Suppressor macrophage (primary cell): ENCODE measurements around the gene HNRNPA1L2.
"Not testable (repeated sequence)": the region's sequence is repeated elsewhere in the genome, so short reads cannot be mapped to it uniquely, and the experiment has no call there.

Experiments
- DNase-seq, 4 experiments: peaks; one replicate each; pipeline ENCODE4 v3.0.0-alpha.2; 2020 to 2022
- total RNA-seq, 17 experiments: gene quantifications; one replicate each; lab custom pipeline; 2026; ENCODE audit warnings: mixed read lengths in 6 of 17, inconsistent platforms in 3 of 17; lab: John Stamatoyannopoulos, UW

HNRNPA1L2 gene
- 0 reads per million in 17 experiments for total RNA-seq

DNA sequence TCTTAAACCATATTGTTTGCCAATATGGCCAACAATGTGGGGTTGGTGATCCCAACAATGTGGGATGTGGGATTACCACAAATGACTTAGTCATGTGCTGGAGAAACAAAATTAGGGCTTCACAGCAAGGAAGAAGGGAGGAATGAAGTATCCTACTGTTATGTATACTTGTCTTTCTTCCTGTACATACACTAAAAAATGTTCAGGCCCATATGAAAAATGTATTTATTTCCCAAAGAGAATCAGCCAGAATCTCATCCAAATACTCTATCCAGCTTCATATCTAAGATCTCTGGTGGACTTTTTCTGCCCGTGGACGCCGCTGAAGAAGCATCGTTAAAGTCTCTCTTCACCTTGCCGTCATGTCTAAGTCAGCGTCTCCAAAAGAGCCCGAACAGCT, at the start of gene HNRNPA1L2:
Gene HNRNPA1L2, plus strand, starts transcription at position 301 of the 400 bp plus-strand sequence. Its CDS starts 62 bp downstream, at position 363.
- no peak for DNase-seq

DNA sequence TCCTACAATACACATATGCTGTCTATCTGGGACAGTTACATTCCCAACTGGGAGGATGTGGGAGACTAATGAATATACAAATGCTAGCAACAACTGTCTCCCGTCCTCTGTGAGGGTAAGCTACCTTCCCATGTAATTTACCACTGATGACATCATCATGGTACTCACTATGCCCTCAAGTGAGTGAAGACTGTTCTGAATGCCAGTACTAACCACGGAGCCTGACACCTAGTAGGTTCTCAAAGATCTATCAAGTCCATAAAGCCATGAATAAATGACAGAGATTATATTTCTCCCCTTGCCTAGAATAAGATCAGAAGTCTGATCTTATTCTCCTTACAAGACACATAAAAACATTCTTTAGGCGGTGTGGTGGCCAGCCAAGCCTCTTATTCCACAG, 49.1 kb upstream of the HNRNPA1L2 start:
- not testable (repeated sequence) for DNase-seq

DNA sequence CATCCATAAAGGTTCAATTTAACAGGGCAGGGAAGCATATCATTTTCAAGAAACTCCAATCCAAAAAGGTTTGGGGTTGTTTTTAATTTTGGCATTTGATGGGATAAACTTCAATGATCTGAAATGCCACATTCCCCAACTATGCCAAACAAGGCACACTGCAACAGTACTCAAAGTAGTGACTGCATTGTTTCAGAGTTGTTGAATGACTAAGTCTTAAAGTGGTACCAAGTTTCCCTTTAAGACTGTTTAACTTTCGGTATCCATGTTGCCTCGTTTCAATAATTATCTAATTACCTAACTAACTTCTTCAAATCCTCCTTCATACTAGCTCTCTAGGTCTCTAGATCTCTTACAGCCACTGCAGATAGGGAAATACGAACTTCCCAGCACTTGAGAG, 48.4 kb upstream of the HNRNPA1L2 start:
- DNase-seq: not testable (repeated sequence)

DNA sequence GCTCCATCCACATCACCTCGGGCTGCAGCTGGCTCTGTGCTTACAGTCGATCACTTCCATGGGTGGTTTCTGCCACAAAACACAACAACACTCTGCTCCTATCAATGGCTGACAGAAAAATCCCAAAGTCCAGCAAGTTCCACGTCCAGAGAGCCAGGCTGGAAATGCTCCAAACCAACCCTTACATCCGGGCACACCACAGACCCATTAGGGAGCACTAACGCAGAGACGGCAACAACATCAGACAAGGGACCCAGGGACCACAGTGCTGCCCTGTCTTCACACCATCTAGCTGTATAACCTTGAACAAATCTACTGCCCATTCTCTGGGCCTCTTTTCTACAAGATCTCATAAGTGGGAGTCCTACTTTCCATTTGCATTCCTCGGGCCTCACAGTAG, 47.9 kb upstream of the HNRNPA1L2 start:
- not testable (repeated sequence) for DNase-seq

DNA sequence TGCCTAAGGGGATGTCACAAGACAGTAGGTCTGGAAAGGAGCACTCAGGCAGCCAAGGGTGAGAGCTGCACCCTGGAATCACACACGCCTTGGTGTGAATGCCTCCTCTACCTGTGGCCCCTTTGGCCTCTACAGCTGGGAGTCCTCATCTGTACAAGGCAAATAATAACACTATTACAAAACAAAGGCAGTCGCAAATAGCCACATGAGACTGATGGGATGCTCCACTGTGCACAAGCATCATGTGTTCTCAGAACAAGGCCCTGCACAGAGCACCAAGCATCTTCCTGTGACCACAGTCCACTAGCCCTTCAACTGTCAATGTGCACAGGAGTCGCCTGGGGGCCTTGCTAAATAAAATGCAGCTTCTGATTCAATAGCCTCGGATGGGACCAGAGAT, 44.6 kb upstream of the HNRNPA1L2 start:
- DNase-seq: no peak

DNA sequence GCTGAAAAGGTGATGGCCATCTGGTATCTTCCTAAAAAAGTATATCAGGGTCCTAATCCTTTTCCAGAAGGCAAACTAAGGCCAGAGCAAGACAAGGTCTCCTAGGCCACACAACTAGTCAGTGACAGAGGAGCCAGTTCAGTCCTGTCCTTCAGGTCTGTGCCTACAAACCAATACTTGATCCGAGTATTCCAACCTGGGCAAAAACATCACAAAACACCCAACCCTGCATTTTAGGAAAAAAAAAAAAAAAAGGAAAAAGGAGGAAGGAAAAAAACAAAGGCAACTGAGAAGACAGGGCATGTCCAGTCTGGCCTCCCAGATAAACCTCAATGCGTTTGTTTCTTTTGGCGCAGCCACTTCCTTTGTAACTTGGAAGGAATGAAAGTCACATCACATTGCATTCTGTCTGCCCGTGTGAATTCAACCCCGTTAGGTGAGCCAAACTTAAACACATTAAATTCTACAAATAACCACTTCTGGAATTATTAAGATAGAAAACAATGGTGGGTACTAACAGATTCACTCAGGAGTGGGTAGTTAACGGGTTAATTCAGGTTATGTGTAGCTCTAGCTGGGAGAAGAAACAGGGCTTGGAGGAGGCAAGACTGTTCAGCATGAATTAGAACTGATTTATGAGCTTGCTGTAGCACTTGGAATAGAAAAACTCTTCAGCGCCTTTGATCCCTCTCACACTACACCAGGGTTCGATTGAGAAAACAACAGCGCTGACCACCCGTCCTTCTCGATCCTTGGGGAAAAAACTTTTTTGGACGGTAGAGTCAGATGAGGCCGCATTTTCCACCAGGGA, 43.0 kb upstream of the HNRNPA1L2 start:
- no peak for DNase-seq

DNA sequence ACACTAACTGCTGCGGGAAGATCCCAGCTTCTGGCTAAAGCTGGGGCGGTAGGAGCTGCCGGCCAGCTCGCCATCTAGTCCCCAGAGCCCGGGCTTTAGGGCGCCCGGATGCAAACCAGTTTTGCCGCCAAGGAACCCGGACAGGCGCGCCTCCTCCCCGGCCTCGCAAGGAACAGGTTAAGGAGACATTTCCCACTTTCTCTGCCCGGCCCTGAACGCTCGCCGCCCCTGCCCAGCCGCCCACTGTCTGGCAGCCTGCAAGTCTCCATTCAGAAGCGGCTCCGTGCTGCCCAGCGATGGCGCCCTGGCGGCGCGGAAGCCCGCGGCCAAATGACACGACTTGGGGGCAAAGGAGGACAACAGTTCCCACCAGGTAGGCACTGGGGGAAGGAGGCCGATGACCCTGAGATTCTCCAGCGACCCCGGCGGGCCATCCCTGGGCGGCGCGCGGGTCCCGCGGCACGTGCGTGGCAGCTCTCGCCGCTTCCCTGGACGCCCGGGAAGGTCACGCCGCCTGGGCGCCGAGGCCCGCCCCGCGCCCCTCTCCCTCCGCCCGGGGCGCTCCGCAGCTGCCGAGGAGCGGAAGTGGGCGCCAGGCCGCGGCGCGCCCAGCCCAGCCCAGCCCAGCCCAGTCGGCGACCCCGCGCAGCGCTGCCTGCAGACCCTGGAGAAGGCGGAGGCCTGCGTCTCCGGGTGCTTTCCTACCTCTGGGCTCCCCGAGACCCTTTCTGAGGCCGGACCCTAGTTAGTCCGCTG, 42.2 kb upstream of the HNRNPA1L2 start:
- DNase-seq: peak; percentile 10 to 61 (median 20)

DNA sequence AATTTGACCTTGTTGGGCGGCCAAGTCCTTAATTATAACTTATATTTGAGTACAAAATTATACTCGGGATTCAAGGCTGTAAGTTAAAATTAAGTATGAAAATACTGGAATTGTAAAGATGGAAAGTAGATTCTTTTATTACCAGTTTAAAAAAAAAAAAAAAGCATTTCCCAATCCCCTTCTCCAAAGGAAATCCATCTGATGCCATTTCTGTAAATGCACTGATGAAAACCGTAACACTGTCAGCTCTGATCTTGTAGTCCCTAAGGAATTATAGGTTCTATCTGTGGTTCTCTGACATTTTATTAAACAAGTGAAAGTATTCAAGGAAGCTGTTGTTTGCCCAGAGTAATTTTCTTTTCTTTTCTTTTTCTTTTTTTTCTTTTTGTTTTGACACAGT, 41.6 kb upstream of the HNRNPA1L2 start:
- DNase-seq: no peak

DNA sequence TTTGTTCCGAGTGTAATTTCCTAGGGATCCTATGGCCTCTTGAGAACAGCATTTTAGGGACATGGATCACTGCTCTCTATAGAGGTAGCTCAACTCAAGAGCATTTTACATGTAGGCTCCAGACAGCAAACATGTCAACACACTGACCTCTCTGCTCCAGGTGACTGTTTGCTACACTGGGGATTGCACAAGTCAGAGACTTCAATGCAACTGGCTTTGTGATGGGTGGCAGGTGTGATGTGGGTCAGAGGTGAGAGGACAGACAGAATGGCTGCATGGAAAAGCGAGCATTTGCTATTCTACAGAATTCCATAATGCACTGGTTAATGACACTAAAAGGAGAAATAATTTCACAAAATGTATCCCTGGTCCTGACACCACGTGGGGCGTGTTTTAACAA, 38.9 kb upstream of the HNRNPA1L2 start:
- DNase-seq: not testable (repeated sequence)

DNA sequence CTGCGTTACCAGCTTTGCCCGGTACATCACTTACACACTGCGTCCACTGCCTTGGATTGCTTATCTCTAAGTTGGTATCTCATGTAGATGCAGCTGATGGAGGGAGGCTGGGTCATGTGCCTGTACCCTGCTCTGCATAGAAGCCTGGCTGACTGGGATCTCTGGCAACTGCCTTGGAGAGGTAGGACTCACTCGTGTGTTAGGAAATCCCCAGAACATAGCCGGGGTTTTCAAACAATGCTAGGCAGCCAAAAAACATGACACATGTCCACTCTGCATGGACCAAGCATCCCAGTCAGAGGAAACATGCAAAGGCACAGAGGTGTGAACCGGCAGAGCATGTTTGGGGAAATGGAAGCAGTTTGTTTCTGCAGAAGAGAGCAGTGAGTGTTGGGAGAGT, 36.1 kb upstream of the HNRNPA1L2 start:
- not testable (repeated sequence) for DNase-seq

DNA sequence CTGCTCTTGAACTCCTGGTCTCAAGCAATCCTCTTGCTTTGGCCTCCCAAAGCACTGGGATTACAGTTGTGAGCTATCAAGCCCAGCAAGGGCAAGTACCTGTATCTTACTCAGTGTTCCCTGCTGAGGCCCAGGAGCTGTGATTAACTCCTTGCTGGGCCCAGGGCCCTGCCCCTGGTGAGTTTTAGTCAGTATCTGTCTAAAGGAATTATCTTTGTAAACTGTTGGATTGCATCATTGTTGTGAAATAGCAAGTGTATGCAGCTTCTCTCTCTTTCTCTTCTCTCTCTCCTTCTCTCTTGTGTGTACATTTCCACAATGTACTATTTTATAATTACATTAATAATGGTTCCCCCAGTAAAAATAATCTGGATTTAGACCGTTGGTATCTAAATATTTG, 35.4 kb upstream of the HNRNPA1L2 start:
- DNase-seq: not testable (repeated sequence)

DNA sequence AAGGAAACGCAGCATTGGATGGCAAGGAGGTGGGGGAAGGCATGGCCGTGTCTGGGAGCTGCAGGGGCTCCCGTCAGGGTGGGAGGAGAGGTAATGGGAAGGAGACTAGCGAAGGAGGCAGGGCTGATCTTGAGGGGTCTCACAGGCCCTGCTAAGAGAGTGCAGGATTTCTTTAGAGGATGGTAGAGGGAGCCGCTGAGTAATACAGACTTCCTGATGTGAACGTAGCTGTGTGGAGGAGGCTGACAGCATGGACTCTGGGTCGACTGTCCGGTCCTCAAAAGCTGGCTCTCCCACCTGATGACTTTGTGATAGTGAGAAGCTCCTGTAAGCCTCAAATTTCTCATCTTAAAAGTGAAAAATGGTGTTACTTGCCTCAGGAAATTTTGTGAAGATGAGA, 34.0 kb upstream of the HNRNPA1L2 start:
- DNase-seq: not testable (repeated sequence)

DNA sequence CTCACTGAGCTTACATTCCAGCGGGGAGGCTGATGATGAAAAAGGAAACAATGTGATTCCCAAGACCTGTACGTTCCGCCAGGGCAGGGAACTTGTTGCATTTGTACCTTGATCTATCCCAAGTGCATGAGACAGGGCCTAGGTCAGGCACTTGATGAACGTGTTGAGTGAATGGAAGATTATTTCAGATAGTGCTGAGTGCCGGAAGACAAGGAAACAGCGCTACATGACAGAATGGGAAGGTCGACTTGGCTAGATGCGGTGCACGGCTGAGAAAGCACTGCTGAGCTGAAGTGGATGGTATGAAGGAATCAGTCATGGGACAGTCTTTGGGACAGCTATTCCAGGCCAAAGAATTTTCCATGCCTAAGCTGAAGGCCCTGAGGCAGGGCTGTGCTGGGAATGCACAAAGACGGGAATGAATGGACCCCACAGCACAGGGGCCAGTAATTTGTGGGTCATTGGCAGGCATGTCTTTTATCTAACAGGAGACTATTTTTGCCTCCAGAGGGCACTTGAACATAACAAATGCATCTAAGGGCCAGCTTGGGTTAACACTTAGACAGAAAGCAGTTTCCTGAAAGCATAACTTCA, 33.1 kb upstream of the HNRNPA1L2 start:
- peak; percentile 42 to 65 (median 52) for DNase-seq

DNA sequence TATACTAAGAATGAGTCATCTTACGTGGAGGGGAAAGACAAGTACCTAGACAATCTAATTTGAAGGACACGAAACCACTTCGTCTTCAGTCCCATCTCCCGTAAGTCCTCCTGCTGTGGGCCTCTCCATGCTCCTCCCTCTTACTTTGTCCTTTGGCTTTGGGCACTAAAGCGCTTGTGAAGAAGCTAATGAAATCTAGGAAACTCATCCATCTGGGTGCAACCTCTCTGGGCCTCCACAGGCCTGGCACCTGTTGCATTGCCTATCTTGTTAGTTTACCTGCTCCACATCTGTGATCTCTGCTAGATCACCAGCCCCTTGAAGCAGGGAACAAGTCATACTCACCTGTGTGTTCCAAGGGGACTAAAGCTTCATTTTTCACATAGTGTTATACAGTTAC, 32.1 kb upstream of the HNRNPA1L2 start:
- not testable (repeated sequence) for DNase-seq

DNA sequence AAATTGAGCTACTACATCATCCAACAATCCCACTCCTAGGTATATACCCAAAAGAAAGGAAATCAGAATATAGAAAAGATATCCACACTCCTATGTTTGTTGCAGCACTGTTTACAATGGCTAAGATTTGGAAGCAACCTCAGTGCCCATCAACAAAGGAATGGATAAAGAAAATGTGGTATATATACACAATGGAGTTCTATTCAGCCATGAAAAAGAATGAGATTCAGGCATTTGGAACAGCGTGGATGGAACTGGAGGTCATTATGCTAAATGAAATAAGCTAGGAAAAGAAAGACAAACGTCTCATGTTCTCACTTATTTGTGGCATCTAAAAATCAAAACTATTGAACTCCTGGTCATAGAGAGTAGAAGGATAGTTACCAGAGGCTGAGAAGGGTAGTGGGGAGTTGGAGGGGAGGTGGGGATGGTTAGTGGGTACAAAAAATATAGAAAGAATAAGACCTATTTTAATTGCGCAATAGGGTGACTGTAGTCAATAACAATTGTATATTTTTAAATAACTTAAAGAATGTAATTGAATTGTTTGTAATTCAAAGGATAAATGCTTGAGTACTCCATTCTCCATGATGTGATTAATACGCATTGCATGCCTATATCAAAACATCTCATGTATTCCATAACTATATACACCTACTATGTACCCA, 27.0 kb upstream of the HNRNPA1L2 start:
- no peak for DNase-seq

DNA sequence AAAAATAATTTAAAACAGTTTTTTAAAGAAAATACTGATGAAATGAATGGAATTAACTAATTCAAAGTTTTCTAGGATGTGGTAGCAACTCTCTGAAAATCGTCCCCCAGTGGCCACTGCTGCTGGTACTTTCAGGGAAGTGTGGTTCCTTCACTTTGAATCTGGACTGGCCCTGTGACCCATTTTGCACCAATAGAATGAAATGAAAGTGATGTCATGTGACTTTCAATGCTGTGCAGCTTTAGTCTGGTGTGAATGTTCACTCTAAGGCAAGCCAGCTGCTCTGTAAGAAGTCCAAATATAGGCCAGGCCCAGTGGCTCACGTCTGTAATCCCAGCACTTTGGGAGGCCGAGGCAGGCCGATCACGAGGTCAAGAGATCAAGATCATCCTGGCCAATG, 26.4 kb upstream of the HNRNPA1L2 start:
- DNase-seq: peak in 3 of 4 experiments; percentile 13 to 20 (median 14)

DNA sequence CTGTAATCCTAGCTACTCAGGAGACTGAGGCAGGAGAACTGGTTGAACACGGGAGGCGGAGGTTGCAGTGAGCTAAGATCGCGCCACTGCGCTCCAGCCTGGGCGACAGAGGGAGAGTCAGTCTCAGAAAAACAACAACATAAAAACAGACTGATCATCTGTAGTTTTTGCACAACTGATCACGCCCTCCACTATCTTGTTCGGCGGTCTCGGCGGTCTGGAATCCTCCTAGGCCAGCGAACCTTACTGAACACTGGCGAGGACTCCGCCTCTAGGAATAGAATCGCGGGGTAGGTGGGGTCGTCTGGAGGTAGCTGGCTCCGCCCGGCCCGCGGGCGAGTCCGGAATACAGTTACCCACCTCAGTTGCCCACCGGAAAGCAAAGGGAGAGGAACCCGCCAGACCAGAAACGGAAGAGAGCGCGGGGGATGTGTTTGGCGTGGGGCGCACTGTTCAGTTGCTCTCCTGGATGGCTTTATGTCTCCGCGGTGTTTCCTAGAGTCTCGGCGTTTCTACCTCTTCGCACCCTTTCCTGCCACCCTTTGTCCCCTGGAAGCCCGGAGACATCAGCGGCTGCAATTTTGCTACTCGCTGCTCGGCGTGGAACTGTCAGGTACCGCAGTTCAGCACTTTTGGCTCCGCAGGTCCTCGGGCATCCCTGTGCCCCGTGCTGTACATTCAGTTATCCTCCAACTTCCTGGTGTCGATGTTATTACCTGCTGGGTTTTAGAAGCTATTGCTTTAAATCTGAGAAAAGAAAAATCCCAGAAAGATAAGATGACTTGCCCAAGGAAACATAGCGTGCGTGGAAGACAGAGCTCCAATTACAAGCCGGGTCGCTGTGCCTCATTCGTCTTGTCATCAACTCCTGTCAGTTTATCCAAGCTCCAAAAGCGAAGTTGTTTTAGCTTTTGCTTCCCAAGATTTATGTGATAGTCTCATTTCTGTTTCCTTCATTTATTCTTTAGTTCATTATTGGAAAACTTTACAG, 24.9 kb upstream of the HNRNPA1L2 start:
- DNase-seq: peak; percentile 75 to 86 (median 80)

DNA sequence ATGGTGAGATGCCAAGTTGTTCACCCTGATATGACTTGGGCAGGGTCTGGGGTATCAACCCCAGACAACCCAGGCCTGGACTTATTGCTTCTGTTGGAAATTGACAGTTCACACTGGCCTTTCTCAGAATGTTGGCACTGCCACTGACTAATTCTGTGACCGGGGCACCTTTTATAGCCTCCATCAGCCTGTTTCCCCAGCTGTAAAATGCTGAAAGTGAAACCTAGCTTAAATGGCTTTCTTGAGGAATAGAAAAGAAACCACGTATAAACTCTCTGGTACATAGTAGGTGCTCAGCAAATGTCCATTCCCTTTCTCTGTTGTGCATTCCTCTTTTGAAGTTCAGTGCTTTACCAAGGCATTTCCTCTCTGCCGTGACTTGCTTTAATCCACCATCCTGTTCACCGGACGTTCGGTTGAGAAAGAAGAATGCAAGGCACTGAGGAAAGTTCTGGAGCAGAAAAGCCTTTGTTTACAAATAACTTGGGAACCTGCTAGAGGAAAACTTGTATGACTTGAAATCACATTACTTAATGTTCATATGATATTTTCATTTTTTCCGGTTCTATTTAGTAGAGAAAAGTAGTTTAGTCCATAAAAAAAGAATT, 11.0 kb upstream of the HNRNPA1L2 start:
- not testable (repeated sequence) for DNase-seq

DNA sequence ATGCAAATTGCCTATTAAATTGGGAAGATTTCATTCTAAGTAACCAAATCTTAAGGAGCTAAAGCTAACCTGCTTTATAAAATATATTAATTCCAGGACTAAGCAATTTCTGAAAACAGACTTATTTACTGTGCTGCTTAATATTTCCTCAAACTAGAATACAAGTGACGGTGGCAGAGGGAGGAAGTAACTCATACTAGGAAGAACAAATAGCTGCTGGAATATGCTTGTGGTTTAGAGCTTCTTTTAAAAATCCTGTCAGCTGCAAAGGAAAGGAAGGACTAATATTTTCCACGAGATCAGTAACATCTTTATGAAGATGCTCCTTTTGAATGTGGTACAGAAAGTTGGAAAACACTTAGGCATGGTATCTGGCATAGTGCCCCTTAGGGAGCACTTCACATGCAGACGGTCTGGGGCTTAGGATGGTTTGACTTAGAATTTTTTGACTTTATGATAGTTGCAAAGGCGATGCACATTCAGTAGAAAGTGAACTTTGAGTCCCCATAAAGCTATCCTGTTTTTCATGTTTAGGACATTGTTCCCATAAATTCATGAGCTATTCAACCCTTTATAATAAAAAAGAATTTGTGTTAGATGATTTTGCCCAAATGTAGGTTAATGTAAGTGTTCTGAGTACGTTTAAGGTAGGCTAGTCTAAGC, 3.4 kb upstream of the HNRNPA1L2 start:
- peak; percentile 16 to 68 (median 45) for DNase-seq

DNA sequence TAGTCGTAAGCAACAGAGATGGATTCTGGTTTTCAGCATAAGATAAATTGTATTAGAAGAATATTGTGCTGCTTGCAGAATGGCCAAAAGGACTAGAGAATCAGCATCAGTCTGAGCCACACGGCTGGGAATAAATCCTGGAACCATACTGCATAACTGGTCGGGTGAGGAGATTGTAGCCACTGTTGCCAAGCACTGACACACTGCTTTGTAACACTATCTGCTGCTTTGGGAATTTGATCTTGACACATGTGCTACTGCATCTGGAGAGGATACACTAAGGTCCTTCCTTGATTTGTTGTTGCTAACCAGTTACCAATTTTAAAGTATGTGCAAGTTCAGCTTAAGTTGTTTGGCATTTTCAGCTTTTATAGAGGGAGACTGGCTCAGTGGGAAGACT, 1.9 kb downstream of the HNRNPA1L2 start:
- no peak for DNase-seq
